B cell (primary cell): ENCODE data around the gene NTN3. TPM values are rescaled to one million over a fixed set of nuclear protein-coding genes. Genes with fewer than 3 reads are reported as not detected.

ENCODE experiments used
- ATAC-seq: fragments of 200-7000 bp; cut with Tn5 transposase; one replicate; pipeline ENCODE4 v1.10.0; 2021; ENCODE audit warnings: low read depth, mild to moderate bottlenecking, moderate number of reproducible peaks, moderate library complexity
- CTCF ChIA-PET: fragments of 350-600 bp; sonication (Branson Sonifier 250); formaldehyde crosslinking; loops from one replicate; lab custom pipeline; 2021; ENCODE audit warnings: antibody characterized with exemption, inconsistent platforms; lab: Charles Lee
- POLR2A ChIA-PET: fragments of 350-600 bp; sonication (Branson Sonifier 250); formaldehyde crosslinking; loops from one replicate; lab custom pipeline; 2021; ENCODE audit warnings: antibody characterized with exemption; lab: Charles Lee
- DNase-seq: peaks from one replicate; pipeline ENCODE4 v3.0.0; 2013
- H2AFZ ChIP-seq: 2 replicates; pipeline ENCODE4 v1.6.1; 2012; ENCODE audit warnings: mild to moderate bottlenecking, low read depth, low read length; ENCODE audit not compliant: insufficient read depth, poor library complexity, severe bottlenecking
- H3K27ac ChIP-seq, 2 donors: 1 replicate in 1 of 2; 2 replicates in 1 of 2; pipeline ENCODE4 v1.5.1; 2012 to 2013; ENCODE audit warnings: low read length in 2 of 2, mild to moderate bottlenecking in 2 of 2, moderate library complexity in 1 of 2
- H3K27me3 ChIP-seq, 4 experiments: fragments of 200-600 bp in 1 of 4; sonication (generic) in 1 of 4; replicated peaks in 1 of 4; 1 replicate in 2 of 4; 2 replicates in 2 of 4; pipeline versions ENCODE4 v1.6.1 to v1.7.0; 2013 to 2016; ENCODE audit warnings: low read length in 3 of 4, mild to moderate bottlenecking in 2 of 4, mixed read lengths in 1 of 4, moderate library complexity in 1 of 4; ENCODE audit not compliant: insufficient read depth in 4 of 4, control insufficient read depth in 3 of 4; ENCODE audit errors: control extremely low read depth in 1 of 4
- H3K36me3 ChIP-seq, 2 experiments: replicated peaks in 1 of 2; 1 replicate in 1 of 2; 2 replicates in 1 of 2; pipeline versions ENCODE4 v1.6.1 to v1.7.1; 2013; ENCODE audit warnings: low read length in 1 of 2; ENCODE audit not compliant: insufficient read depth in 2 of 2, control insufficient read depth in 1 of 2; ENCODE audit errors: control extremely low read depth in 1 of 2, extremely low read depth in 1 of 2
- H3K4me1 ChIP-seq, 2 donors: fragments of 200-600 bp in 1 of 2; sonication (generic) in 1 of 2; 1 replicate in 1 of 2; 2 replicates in 1 of 2; pipeline versions ENCODE4 v1.5.1 to v1.6.1; 2013 to 2017; ENCODE audit warnings: low read length in 2 of 2; ENCODE audit not compliant: control insufficient read depth in 2 of 2, insufficient read depth in 2 of 2
- H3K4me2 ChIP-seq: replicated peaks from 2 replicates; pipeline ENCODE3; 2012; ENCODE audit warnings: mild to moderate bottlenecking, low read depth, low read length; ENCODE audit not compliant: poor library complexity, severe bottlenecking
- H3K4me3 ChIP-seq, 5 experiments: fragments of 200-600 bp in 1 of 5; sonication (generic) in 1 of 5; 1 replicate in 3 of 5; 2 replicates in 2 of 5; pipeline versions ENCODE4 v1.5.1 to v1.7.0; 2011 to 2016; ENCODE audit warnings: low read length in 4 of 5, mild to moderate bottlenecking in 4 of 5, low read depth in 2 of 5, control low read depth in 1 of 5, moderate library complexity in 1 of 5; ENCODE audit not compliant: insufficient read depth in 1 of 5; ENCODE audit errors: control extremely low read depth in 1 of 5, extremely low read depth in 1 of 5
- H3K79me2 ChIP-seq: fragments of 200-600 bp; sonication (generic); one replicate; pipeline ENCODE4 v1.6.0; 2016; ENCODE audit warnings: low read length; ENCODE audit not compliant: control insufficient read depth, insufficient read depth
- H3K9ac ChIP-seq: fragments of 200-600 bp; sonication (generic); 2 replicates; pipeline ENCODE4 v1.6.1; 2017; ENCODE audit warnings: mild to moderate bottlenecking, low read length, moderate library complexity
- H3K9me3 ChIP-seq, 3 donors: one replicate each; pipeline versions ENCODE4 v1.6.1 to v1.7.1; 2013; ENCODE audit warnings: low read length in 2 of 3; ENCODE audit not compliant: control insufficient read depth in 2 of 3, insufficient read depth in 1 of 3; ENCODE audit errors: control extremely low read depth in 1 of 3
- H4K20me1 ChIP-seq: 2 replicates; pipeline ENCODE4 v1.6.0; 2012; ENCODE audit warnings: mild to moderate bottlenecking, low read length; ENCODE audit not compliant: insufficient read depth, control insufficient read depth, poor library complexity, severe bottlenecking
- H3K27ac Mint-ChIP-seq: one replicate; pipeline ENCODE4 v1.8.0; 2021; ENCODE audit warnings: mixed read lengths
- H3K27me3 Mint-ChIP-seq: one replicate; pipeline ENCODE4 v1.8.0; 2021; ENCODE audit warnings: mixed read lengths
- H3K4me1 Mint-ChIP-seq: one replicate; pipeline ENCODE4 v1.8.0; 2021; ENCODE audit warnings: mixed read lengths
- H3K4me3 Mint-ChIP-seq: one replicate; pipeline ENCODE4 v1.8.0; 2021; ENCODE audit warnings: mixed read lengths
- H3K9me3 Mint-ChIP-seq: one replicate; pipeline ENCODE4 v1.8.0; 2022; ENCODE audit warnings: mixed read lengths; ENCODE audit not compliant: insufficient read depth
- CTCF ChIP-seq: fragments of 200-600 bp; IDR thresholded peaks from one replicate; pipeline ENCODE4 v1.8.0; 2022; ENCODE audit warnings: antibody characterized with exemption, mild to moderate bottlenecking
- EZH2 ChIP-seq: IDR thresholded peaks from 2 replicates; pipeline ENCODE4 v1.6.1; 2012; ENCODE audit warnings: borderline replicate concordance, low read depth, mild to moderate bottlenecking, moderate library complexity, low read length; ENCODE audit not compliant: insufficient read depth, poor library complexity, severe bottlenecking
- WGBS: methylation state at CpG from one replicate; pipeline ENCODE4 v1.1.5; 2013; ENCODE audit warnings: missing lambda C conversion rate; ENCODE audit not compliant: insufficient coverage; 5-methylcytosine and 5-hydroxymethylcytosine counted together
- intact Hi-C: fragments of 100-400 bp; cut with micrococcal nuclease; formaldehyde crosslinking; loops from one replicate; pipeline ENCODE4 v1.10.0; 2022
- polyA plus RNA-seq: library from polyadenylated mRNA; depleted of rRNA; stranded (reverse); fragments of >200 nt; gene quantifications from 2 replicates; pipeline ENCODE4 v1.2.3, GENCODE V29; 2012
- total RNA-seq, 2 donors: library from RNA; stranded (reverse); fragments of 120-200 nt in 1 of 2; gene quantifications; 1 replicate in 1 of 2; 2 replicates in 1 of 2; pipeline versions ENCODE4 v1.2.3 to v1.2.4, GENCODE V29; 2013 to 2022

NTN3 gene
- total and polyA plus RNA-seq, 2 donors (not counting 1 experiment from before 2014, with no cell fraction given), result not detected

DNA sequence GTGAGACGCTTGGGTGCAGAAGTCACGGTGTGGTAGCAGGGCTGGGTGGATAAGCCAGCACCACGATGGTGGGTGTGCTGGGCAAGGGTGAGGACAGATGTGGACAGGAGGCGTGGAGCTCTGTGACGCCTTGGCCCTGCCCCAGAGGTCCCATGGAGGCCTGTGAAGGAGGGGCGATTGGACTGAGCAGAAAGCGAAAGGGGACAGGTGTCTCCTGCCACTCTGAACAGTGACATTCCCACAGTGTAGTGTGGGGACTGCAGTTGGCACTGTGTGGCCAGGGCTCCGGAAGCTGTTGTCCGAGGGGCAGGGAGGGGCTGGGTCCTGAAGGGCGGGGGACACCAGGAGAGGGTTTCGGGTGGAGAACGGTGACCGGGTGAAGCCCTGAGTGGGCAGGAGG, 11.2 kb downstream of the NTN3 start:
- no peak overlapping the region for H3K4me2 ChIP-seq
- H3K36me3 ChIP-seq, result no peaks in the 10 kb centered on the region
- H3K9me3 ChIP-seq, result no peaks in the 10 kb centered on the region
- ATAC-seq (no peak), DNase-seq (no peak)
- ChIA-PET POLR2A (interaction anchor here (0.6 kb wide), 1 partner anchor 264 kb away, joined by 4 read pairs; no protein-coding TSS in a partner anchor), CTCF (interaction anchor here (1.2 kb wide), 1 partner anchor 19 kb away, joined by 6 read pairs; no protein-coding TSS in a partner anchor)
- H2AFZ ChIP-seq, result no peak overlapping the region
- H3K27ac Mint-ChIP-seq, result no peak overlapping the region
- H3K4me3 Mint-ChIP-seq, result no peak overlapping the region
- intact Hi-C loops, result no loop called here
- H3K4me1 ChIP-seq, result peaks cover 15 to 16% of the 10 kb centered on the region in 2 donors
- TF ChIP-seq CTCF (no peak), EZH2 (no peak)
- peaks cover 13% of the 10 kb centered on the region for H3K4me1 Mint-ChIP-seq
- peaks cover 80% of the 10 kb centered on the region for H3K79me2 ChIP-seq
- H3K27me3 ChIP-seq, result no peaks in the 10 kb centered on the region
- no peak overlapping the region for H3K4me3 ChIP-seq
- no peaks in the 10 kb centered on the region for H3K9me3 Mint-ChIP-seq
- peaks cover 17% of the 10 kb centered on the region for H4K20me1 ChIP-seq
- no peaks in the 10 kb centered on the region for H3K27me3 Mint-ChIP-seq
- H3K9ac ChIP-seq, result no peak overlapping the region
- 95% methylated on average over 12 of the region's 13 CpGs for WGBS
- H3K27ac ChIP-seq, result no peak overlapping the region

- no peaks in the 10 kb centered on the region for H3K9me3 Mint-ChIP-seq
- intact Hi-C loops, result no loop called here
- no peak overlapping the region for H3K9ac ChIP-seq
Measured at GRCh38 chr16:2482708-2483534, 11.8 kb downstream of the NTN3 start.

More at GRCh38 chr16:2482708-2483534, 11.8 kb downstream of the NTN3 start:
- no peaks in the 10 kb centered on the region for H3K36me3 ChIP-seq
- H3K4me1 ChIP-seq, result peaks cover 22 to 23% of the 10 kb centered on the region in 2 donors
- no peaks in the 10 kb centered on the region for H3K27me3 ChIP-seq
- no peak overlapping the region for H3K27ac ChIP-seq
- no peak overlapping the region for H3K4me3 ChIP-seq
- no peaks in the 10 kb centered on the region for H3K27me3 Mint-ChIP-seq
- ATAC-seq, result no peak
- no peak overlapping the region for H3K27ac Mint-ChIP-seq
- peaks cover 17% of the 10 kb centered on the region for H3K4me1 Mint-ChIP-seq
- WGBS, result 80% methylated on average over 32 of the region's 32 CpGs
- no peak for DNase-seq
- ChIA-PET CTCF (interaction anchor here (1.2 to 1.4 kb wide), 2 partner anchors 18 to 187 kb away, joined by 4 to 6 read pairs; no protein-coding TSS in a partner anchor), POLR2A (no interaction called here)
- H2AFZ ChIP-seq, result no peak overlapping the region
- TF ChIP-seq EZH2 (no peak), CTCF (no peak)
- H3K9me3 ChIP-seq, result no peaks in the 10 kb centered on the region
- no peak overlapping the region for H3K4me2 ChIP-seq
- H4K20me1 ChIP-seq, result peaks cover 11% of the 10 kb centered on the region
- peaks cover 80% of the 10 kb centered on the region for H3K79me2 ChIP-seq
- no peak overlapping the region for H3K4me3 Mint-ChIP-seq
